Activated T-cell treated with anti-CD3 and anti-CD28 coated beads, Interleukin-2, amount 50 U/mL, for 72 hours (primary cell): ENCODE results near the gene PSMB5. TPM values are rescaled to one million over a fixed set of nuclear protein-coding genes. Genes with fewer than 3 reads are reported as not detected.

Experiments used
- ATAC-seq, 2 donors: fragments of 150-1000 bp; cut with Tn5 transposase; replicated peaks in 1 of 2; 2 replicates each; pipeline ENCODE4 v1.10.0; 2021; ENCODE audit warnings: moderate library complexity in 2 of 2, mild to moderate bottlenecking in 1 of 2
- DNase-seq, 2 donors: peaks; one replicate each; pipeline ENCODE4 v3.0.0; 2021 to 2022; ENCODE audit warnings: mixed read lengths in 1 of 2
- H3K27ac Mint-ChIP-seq: one replicate; pipeline ENCODE4 v1.8.0; 2022; ENCODE audit warnings: mild to moderate bottlenecking, moderate library complexity, mixed read lengths
- H3K27me3 Mint-ChIP-seq: one replicate; pipeline ENCODE4 v1.8.0; 2022; ENCODE audit warnings: low read depth, mixed read lengths
- H3K36me3 Mint-ChIP-seq, 2 donors: one replicate each; pipeline ENCODE4 v1.8.0; 2022; ENCODE audit warnings: mixed read lengths in 2 of 2, mild to moderate bottlenecking in 1 of 2; ENCODE audit not compliant: insufficient read depth in 2 of 2
- H3K4me1 Mint-ChIP-seq: one replicate; pipeline ENCODE4 v1.8.0; 2022; ENCODE audit warnings: low read depth, mixed read lengths
- H3K4me3 Mint-ChIP-seq, 2 donors: one replicate each; pipeline ENCODE4 v1.8.0; 2022; ENCODE audit warnings: mild to moderate bottlenecking in 2 of 2, mixed read lengths in 2 of 2, moderate library complexity in 2 of 2
- H3K9me3 Mint-ChIP-seq, 2 donors: one replicate each; pipeline ENCODE4 v1.8.0; 2022; ENCODE audit warnings: mixed read lengths in 2 of 2
- total RNA-seq, 2 donors: library from RNA; stranded (reverse); gene quantifications; one replicate each; pipeline ENCODE4 v1.2.3, GENCODE V29; 2022

PSMB5 gene
- total RNA-seq, 2 donors from 2014 or later: 82.8 to 88.9 TPM

DNA sequence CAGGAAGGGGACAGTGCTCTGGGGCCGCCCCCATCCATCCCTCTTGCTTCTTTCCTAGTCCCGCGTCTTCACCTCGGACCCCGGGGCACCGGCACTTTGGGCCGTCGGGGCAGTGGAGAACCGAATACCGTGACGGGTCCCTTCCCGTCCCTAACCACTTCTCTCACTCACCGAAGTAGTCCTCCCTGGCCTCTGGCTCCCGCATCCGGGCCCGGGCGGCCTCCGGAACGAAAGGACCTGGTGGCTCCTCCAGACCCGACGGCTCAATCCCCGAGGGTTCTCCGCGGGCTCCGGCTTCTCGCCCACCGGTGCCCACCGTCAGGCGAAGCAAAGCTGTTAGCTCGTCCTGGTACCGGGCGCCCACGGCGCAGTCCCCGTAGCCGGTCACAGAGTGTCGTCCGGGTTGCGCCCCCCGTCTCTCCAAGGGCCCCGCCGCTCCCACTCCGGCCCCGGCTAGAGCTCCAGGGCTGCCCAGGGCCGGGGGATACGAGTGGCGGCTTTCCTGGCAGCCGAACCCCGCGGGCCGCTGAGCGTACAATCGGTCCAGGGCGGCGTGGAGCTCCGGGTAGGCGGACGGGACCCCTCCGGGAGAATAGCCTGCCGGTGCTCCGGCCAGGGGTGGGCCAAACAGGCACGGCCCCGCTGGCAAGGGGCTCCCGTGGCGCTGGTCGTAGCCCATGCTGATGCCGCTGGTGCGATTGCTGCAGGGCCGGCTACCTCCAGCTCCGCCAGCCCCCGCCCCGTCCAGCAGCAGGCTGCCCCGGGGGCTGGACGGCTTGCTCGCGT lies 53.4 kb downstream of the PSMB5 start:
- H3K36me3 Mint-ChIP-seq: no peaks in the 10 kb centered on the region
- H3K9me3 Mint-ChIP-seq: no peaks in the 10 kb centered on the region
- DNase-seq (peak; percentile 22 to 41), ATAC-seq (peak; percentile 8 to 27)
- peak overlapping the region; percentile 47 to 48 for H3K4me3 Mint-ChIP-seq
- peaks cover 7% of the 10 kb centered on the region for H3K4me1 Mint-ChIP-seq
- no peak overlapping the region for H3K27ac Mint-ChIP-seq
- peaks cover 6% of the 10 kb centered on the region for H3K27me3 Mint-ChIP-seq

DNA sequence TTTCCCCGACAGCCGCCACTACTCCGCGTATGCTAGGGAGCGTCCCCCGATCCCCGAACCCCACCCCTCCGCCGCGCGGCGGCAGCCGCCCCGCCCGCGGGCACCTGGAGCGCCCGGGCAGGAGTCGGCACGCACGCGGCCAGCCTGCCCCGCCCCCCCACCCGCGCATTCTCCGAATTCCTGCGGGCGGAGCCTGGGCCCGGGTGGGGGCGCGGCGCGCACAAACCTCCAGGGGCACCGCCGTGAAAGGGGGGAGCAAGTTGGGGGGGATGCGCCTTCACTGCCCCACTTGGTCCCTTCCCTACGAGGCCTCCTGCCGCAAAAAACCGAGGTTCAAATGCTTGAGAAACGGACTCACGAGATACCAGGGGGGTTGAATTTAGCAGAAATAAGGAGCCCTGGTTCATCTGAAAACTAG lies 54.0 kb downstream of the PSMB5 start:
- H3K4me1 Mint-ChIP-seq: peaks cover 7% of the 10 kb centered on the region
- DNase-seq: peak; percentile 11 to 12
- no peaks in the 10 kb centered on the region for H3K36me3 Mint-ChIP-seq
- H3K4me3 Mint-ChIP-seq: peak overlapping the region; percentile 47 to 48
- H3K27me3 Mint-ChIP-seq: peaks cover 6% of the 10 kb centered on the region
- no peak overlapping the region for H3K27ac Mint-ChIP-seq
- H3K9me3 Mint-ChIP-seq: no peaks in the 10 kb centered on the region
- peak; percentile 6 to 13 for ATAC-seq

DNA sequence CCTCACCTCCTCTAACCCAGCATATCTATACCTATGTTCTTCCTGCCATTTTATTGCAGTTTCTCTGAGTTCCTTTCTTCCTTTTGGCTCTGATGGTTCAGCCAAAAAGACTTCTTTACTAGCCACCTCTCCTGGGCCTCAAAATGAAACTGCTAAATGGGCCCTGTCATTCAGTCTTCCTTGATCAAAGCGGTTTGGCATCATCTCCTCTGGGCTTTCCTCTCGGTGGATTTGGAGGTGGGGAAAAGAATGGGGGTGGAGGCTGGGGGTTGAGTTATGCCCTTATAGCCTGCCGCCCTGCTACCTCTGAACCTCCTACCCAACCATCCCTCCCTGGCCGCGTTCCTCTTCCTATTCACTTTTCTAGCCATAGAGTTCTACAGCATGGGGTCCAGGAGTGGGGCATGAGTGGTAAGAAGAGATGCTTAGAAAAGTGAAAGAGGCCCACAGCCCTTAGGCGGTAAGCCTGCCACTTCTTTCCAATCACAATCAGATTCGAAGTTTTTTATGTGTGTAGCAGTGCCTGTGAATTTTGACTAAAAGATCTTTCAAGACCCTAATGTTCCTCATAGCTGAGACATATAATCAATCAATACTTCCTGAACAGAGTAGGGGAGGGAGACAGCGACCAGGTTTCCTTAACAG lies 54.8 kb downstream of the PSMB5 start:
- no peak overlapping the region for H3K27ac Mint-ChIP-seq
- peaks cover 7% of the 10 kb centered on the region for H3K4me1 Mint-ChIP-seq
- peaks cover 6% of the 10 kb centered on the region for H3K27me3 Mint-ChIP-seq
- H3K9me3 Mint-ChIP-seq: no peaks in the 10 kb centered on the region
- DNase-seq: no peak
- no peaks in the 10 kb centered on the region for H3K36me3 Mint-ChIP-seq
- peak overlapping the region; percentile 55 to 73 for H3K4me3 Mint-ChIP-seq
- no peak for ATAC-seq

DNA sequence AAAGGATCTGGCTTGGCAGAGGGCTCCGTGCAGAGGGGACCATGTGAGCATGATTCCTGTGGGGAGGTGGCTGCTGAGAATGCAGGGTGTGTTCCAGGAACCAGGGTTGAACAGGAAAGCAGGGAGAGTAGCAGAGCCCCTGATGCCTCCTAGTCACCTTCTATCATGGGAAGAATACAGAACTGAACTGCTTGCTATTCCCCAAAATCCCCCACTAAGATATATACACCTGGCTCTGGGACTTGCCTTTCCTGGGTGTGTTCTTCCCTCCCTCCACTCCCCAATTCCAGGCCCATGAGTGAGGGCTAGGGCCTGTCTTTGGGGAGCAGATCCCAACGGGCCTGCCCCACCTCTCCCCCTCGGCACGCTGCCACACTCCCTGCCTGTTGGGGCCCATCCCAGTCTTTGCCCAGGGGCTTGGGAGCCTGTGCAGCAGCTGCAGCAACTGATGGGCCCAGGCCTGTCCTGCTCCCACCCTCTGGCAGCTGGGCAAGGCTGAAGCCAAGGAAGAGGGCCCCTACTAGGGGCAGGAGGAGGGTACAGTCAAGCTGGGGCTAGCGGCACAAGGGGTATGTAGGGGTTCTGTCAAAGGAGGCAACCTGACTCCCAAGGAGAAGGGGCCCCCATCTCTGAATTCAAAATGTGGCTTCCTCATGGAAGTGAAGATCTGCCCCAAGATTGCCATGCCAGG lies 55.6 kb downstream of the PSMB5 start:
- Mint-ChIP-seq H3K4me1 (peaks cover 7% of the 10 kb centered on the region), H3K27ac (no peak overlapping the region), H3K36me3 (no peaks in the 10 kb centered on the region), H3K9me3 (no peaks in the 10 kb centered on the region), H3K27me3 (peaks cover 6% of the 10 kb centered on the region), H3K4me3 (no peak overlapping the region)
- DNase-seq: no peak
- ATAC-seq: no peak

DNA sequence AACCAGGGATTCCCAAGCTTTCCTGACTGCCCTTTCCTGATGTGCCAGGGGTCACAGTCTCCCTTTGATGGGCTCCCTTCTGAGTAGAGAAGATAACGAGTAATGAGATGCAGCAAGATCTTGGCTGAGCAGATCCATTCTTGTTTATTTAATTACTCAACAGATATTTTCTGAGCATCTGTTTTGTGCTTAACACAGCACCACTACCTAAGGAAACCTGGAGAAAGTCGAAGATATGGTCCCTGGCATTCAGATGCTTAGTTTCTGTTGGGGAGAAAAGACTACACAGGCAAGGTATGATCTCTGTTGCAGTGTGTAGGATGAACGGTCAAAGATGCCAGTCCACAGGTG lies 56.2 kb downstream of the PSMB5 start:
- Mint-ChIP-seq H3K36me3 (no peaks in the 10 kb centered on the region), H3K4me1 (peaks cover 7% of the 10 kb centered on the region), H3K27ac (no peak overlapping the region), H3K4me3 (no peak overlapping the region), H3K9me3 (no peaks in the 10 kb centered on the region), H3K27me3 (peaks cover 6% of the 10 kb centered on the region)
- ATAC-seq (no peak), DNase-seq (no peak)

DNA sequence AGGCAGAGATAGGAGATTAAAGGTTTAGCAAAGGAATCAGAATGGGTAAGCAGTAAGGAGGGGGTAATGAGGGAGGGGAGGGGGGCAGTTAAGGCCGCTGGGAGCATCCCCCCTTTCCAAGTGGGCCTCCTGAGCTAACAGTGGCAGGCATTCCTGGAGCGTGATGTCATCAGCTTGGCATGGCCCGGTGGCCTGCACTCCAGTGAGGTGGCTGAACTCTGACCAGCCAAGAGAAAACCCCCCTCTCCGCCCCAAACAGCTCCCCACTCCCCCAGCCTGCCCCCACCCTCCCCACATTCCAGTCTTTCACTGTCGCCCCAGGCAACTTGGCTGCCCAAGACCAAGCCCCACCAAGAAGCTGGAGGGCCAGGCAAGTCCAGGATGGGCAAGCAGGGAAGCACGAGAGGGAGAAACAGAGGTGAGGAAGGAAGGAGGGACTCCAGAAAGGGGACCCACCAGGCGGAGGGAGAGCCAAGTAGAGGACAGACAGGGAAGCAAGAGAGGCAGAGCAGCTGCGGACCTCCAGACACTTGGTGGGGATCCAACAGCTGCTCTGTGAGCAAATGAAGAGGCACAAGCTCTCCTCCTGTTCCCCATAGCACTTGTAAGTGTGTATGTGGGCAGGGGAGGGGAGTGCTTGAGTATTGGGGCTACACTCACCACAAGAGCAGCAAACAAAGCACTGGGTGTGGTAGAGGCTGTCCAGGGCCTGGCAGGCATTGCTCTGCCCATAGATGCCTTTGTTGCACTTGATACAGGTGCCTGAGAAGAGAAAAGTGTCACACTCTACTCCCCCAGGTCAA lies 56.8 kb downstream of the PSMB5 start:
- H3K27me3 Mint-ChIP-seq: peaks cover 6% of the 10 kb centered on the region
- ATAC-seq (no peak), DNase-seq (no peak)
- H3K9me3 Mint-ChIP-seq: no peaks in the 10 kb centered on the region
- H3K4me3 Mint-ChIP-seq: no peak overlapping the region
- H3K4me1 Mint-ChIP-seq: peaks cover 7% of the 10 kb centered on the region
- no peaks in the 10 kb centered on the region for H3K36me3 Mint-ChIP-seq
- no peak overlapping the region for H3K27ac Mint-ChIP-seq

DNA sequence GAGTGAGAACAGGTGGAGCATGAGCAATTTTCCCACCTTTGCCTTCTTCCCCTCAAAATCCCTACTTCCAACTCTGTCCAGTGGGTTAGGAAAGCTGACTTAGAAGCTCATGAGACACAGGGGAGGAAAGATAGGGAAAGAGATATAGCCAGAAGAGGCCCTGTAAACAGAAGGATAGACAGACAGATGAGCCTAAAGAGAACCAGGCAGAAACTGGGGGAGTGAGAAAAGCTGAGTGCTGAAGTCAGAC lies 57.3 kb downstream of the PSMB5 start:
- H3K4me1 Mint-ChIP-seq: peaks cover 7% of the 10 kb centered on the region
- no peaks in the 10 kb centered on the region for H3K9me3 Mint-ChIP-seq
- no peak for ATAC-seq
- no peak overlapping the region for H3K27ac Mint-ChIP-seq
- H3K4me3 Mint-ChIP-seq: no peak overlapping the region
- H3K36me3 Mint-ChIP-seq: no peaks in the 10 kb centered on the region
- H3K27me3 Mint-ChIP-seq: peaks cover 6% of the 10 kb centered on the region
- no peak for DNase-seq

DNA sequence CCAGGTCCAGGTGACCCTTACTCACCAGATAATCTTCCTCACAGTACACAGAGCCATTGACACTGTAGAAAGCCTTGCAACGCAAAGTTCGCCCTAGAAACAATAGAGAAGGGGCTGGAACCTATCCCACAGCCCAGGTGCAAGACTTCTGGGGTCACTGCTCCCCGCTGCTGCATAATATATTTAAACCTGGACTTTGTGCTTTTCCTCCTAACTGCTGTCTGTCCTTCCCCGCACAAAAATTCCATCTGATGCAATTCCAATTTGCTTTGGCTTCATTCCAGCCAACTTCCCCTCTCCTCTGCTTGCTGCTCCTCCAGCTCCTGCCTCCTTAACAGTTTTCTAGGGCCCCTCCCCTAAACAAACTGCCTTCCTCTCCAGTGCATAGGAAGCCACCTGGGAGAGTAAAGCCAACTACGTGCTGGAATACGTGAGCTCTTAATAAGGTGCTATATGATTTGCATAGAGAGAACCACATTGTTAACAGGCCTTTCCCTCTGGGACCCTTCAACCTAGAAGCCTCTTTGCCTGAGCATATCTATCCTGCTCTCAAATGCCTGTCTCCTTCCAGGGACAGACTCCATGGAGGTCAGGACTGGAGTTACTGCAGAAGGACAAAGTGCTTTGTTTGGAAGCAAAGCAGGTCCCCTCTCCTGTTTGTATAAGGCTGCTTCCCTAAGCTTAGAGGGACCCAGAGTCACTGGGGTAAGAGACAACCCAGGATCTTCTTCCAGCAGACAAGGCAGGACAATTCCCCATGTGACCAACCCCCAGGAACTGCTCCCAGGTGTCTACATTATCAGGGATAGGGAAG lies 57.9 kb downstream of the PSMB5 start:
- Mint-ChIP-seq H3K4me3 (no peak overlapping the region), H3K9me3 (no peaks in the 10 kb centered on the region), H3K27ac (no peak overlapping the region), H3K4me1 (peaks cover 7% of the 10 kb centered on the region), H3K27me3 (peaks cover 6% of the 10 kb centered on the region), H3K36me3 (no peaks in the 10 kb centered on the region)
- DNase-seq (no peak), ATAC-seq (no peak)

Other genes starting within 250 kb of the PSMB5 start
- gene SLC7A7, start 219.5 kb downstream of the PSMB5 start, total RNA-seq: 1 to 10 TPM in 1 of 2 donors, under 1 TPM in 1; 0.21 to 1.5 TPM
- gene MRPL52, start 205.0 kb downstream of the PSMB5 start, total RNA-seq: 10 to 100 TPM; 76.9 to 80.4 TPM
- 1 to 10 TPM; 1.4 to 6.8 TPM for gene MMP14, start 198.3 kb downstream of the PSMB5 start, total RNA-seq
- 10 to 100 TPM; 66.5 to 78.4 TPM for gene LRP10, start 163.2 kb downstream of the PSMB5 start, total RNA-seq
- gene REM2, start 151.7 kb downstream of the PSMB5 start, total RNA-seq: 1 to 10 TPM; 4.6 to 4.7 TPM
- gene RBM23, start 115.8 kb downstream of the PSMB5 start, total RNA-seq: 10 to 100 TPM; 69.5 to 77.5 TPM
- gene PRMT5, start 105.5 kb downstream of the PSMB5 start, total RNA-seq: 10 to 100 TPM; 55.0 to 79.2 TPM
- gene HAUS4, start 77.8 kb downstream of the PSMB5 start, total RNA-seq: 10 to 100 TPM; 82.0 to 90.9 TPM
- 1 to 10 TPM; 1.7 to 2.2 TPM for gene AJUBA, start 52.3 kb downstream of the PSMB5 start, total RNA-seq
- gene C14orf93, start 24.8 kb downstream of the PSMB5 start, total RNA-seq: 10 to 100 TPM; 13.5 to 15.2 TPM
- not detected for gene PSMB11, start 7.3 kb upstream of the PSMB5 start, total RNA-seq
- gene CDH24, start 22.6 kb upstream of the PSMB5 start, total RNA-seq: 1 to 10 TPM in 1 of 2 donors, under 1 TPM in 1; 0.82 to 1.5 TPM
- gene ACIN1, start 60.2 kb upstream of the PSMB5 start, total RNA-seq: 100 to 1,000 TPM; 162 to 188 TPM
- gene C14orf119, start 60.6 kb upstream of the PSMB5 start, total RNA-seq: 10 to 100 TPM; 31.3 to 38.5 TPM
- gene CIROP, start 70.1 kb upstream of the PSMB5 start, total RNA-seq: not detected
- gene CEBPE, start 84.4 kb upstream of the PSMB5 start, total RNA-seq: under 1 TPM; 0.21 to 0.36 TPM
- gene SLC7A8, start 148.8 kb upstream of the PSMB5 start, total RNA-seq: 1 to 10 TPM in 1 of 2 donors, under 1 TPM in 1; 0.72 to 1.2 TPM
- gene RNF212B, start 203.0 kb upstream of the PSMB5 start, total RNA-seq: not detected